Measurements from ENCODE around the gene KCNJ6. TPM values are rescaled to one million over a fixed set of nuclear protein-coding genes. Genes with fewer than 3 reads are reported as not detected.
"Not testable (repeated sequence)": the region's sequence is repeated elsewhere in the genome, so short reads cannot be mapped to it uniquely, and the experiment has no call there.

KCNJ6 gene
- total and polyA plus RNA-seq, 8 donors, result 0.28 to 1.9 (median 0.55) TPM

GRCh38 chr21:37645848-37646247 lies 270.4 kb downstream of the KCNJ6 start:
- H3K36me3 ChIP-seq, result no peaks in the 10 kb centered on the region
- DNase-seq (no peak), ATAC-seq (no peak), FAIRE-seq (no peak)
- no peak overlapping the region for H3K27ac ChIP-seq
- 61 to 70% methylated on average over 6 of the region's 6 CpGs for WGBS, 2 donors
- TF ChIP-seq CTCF (IDR thresholded peaks at IDR 0.05), result no peak
- H3K27me3 ChIP-seq, result peaks cover 0 to 4% (median 0%) of the 10 kb centered on the region in 4 donors
- no peaks in the 10 kb centered on the region for H3K9me3 ChIP-seq
- H3K4me1 ChIP-seq, result no peaks in the 10 kb centered on the region
- H3K4me3 ChIP-seq, result no peak overlapping the region
- intact Hi-C loops (cut with DNase I), result no loop called here

- intact Hi-C loops (cut with DNase I), result no loop called here
- WGBS, 2 donors, result 54 to 66% methylated on average over 8 of the region's 8 CpGs
- Histone ChIP-seq H3K4me1 (no peaks in the 10 kb centered on the region), H3K4me3 (no peak overlapping the region), H3K36me3 (no peaks in the 10 kb centered on the region), H3K9me3 (no peaks in the 10 kb centered on the region), H3K27me3 (peaks cover 0 to 4% (median 0%) of the 10 kb centered on the region in 4 donors), H3K27ac (no peak overlapping the region)
- TF ChIP-seq CTCF (IDR thresholded peaks at IDR 0.05), result no peak
- ATAC-seq (no peak), DNase-seq (no peak), FAIRE-seq (no peak)
Measured at GRCh38 chr21:37644636-37645035, 271.6 kb downstream of the KCNJ6 start.

- FAIRE-seq; ATAC-seq; DNase-seq; H3K27ac ChIP-seq; H3K9me3 ChIP-seq; H3K4me1 ChIP-seq; H3K4me3 ChIP-seq; H3K27me3 ChIP-seq; intact Hi-C loops (cut with DNase I); H3K36me3 ChIP-seq: not testable (repeated sequence)
Measured at GRCh38 chr21:37643862-37644261, 272.4 kb downstream of the KCNJ6 start.

GRCh38 chr21:37642493-37642892 lies 273.8 kb downstream of the KCNJ6 start:
- peak in 1 of 6 donors; percentile 37 for DNase-seq
- WGBS, 2 donors, result 36% methylated on average over 3 of the region's 3 CpGs

GRCh38 chr21:37639756-37640155 lies 276.5 kb downstream of the KCNJ6 start:
- peaks cover 0 to 4% (median 0%) of the 10 kb centered on the region in 4 donors for H3K27me3 ChIP-seq
- H3K36me3 ChIP-seq, result no peaks in the 10 kb centered on the region
- no peak overlapping the region for H3K4me3 ChIP-seq
- 59 to 70% methylated on average over 2 of the region's 2 CpGs for WGBS, 2 donors
- H3K27ac ChIP-seq, result no peak overlapping the region
- FAIRE-seq (no peak), ATAC-seq (no peak), DNase-seq (no peak)
- intact Hi-C loops (cut with DNase I), result no loop called here
- TF ChIP-seq CTCF (IDR thresholded peaks at IDR 0.05), result no peak
- H3K4me1 ChIP-seq, result no peaks in the 10 kb centered on the region
- no peaks in the 10 kb centered on the region for H3K9me3 ChIP-seq

More at GRCh38 chr21:37642493-37642892, 273.8 kb downstream of the KCNJ6 start:
- no peak for TF ChIP-seq CTCF (IDR thresholded peaks at IDR 0.05)
- Histone ChIP-seq H3K9me3 (no peaks in the 10 kb centered on the region), H3K27ac (no peak overlapping the region), H3K4me3 (no peak overlapping the region), H3K4me1 (no peaks in the 10 kb centered on the region), H3K27me3 (peaks cover 0 to 4% (median 0%) of the 10 kb centered on the region in 4 donors), H3K36me3 (no peaks in the 10 kb centered on the region)
- no peak for FAIRE-seq
- ATAC-seq, result peak; percentile 58 to 92 (median 80)
- intact Hi-C loops (cut with DNase I), result no loop called here

All from pancreas (tissue), 10 donors.